ENCODE data around the gene CNGB1.

CNGB1 gene

DNA sequence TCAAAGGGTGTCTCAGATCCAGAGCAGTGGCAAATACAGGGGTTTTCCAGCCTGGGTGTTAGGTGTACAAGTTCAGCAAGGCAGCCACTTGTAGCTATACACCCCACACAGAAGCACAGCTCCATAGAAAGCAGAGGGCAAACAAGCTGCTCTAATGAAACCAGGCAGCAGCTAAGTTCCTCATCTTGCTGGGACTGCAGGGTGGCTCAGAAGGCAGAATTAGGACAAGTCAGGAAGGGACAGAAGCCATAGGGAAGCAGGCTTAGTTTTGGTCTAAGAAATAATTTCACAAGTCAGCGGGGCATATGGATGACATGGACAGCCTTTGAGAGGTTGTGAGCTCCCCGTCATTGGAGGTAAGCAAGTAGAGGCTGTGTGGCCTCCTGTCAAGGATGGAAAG, 23.7 kb downstream of the CNGB1 start:
- H3K4me2 ChIP-seq (ENCODE audit: insufficient read depth, low read length, poor library complexity, severe bottlenecking) = no peak overlapping the region
- no peak overlapping the region for H2BK5ac ChIP-seq (ENCODE audit: low read length)
- no peak overlapping the region for H3K18ac ChIP-seq (ENCODE audit: low read length)
- H2BK12ac ChIP-seq (ENCODE audit: low read length) = no peak overlapping the region
- H3K27me3 ChIP-seq (ENCODE audit: control insufficient read depth in 3 of 3, insufficient read depth in 3 of 3, low read depth in 1 of 3, low read length in 3 of 3) = peaks cover 0 to 8% (median 0%) of the 10 kb centered on the region in 3 experiments
- no peaks in the 10 kb centered on the region for H3K9me3 ChIP-seq (replicated peaks in 1 of 2; ENCODE audit: control insufficient read depth in 2 of 2, insufficient read depth in 1 of 2, low read depth in 1 of 2, low read length in 2 of 2)
- H3K4ac ChIP-seq (ENCODE audit: low read length) = no peak overlapping the region
- H3K4me1 ChIP-seq (ENCODE audit: control insufficient read depth in 2 of 2, insufficient read depth in 1 of 2, low read depth in 1 of 2, low read length in 2 of 2) = peaks cover 0 to 3% of the 10 kb centered on the region in 2 donors
- H2BK120ac ChIP-seq (ENCODE audit: low read depth, low read length) = no peak overlapping the region
- no peak overlapping the region for H4K91ac ChIP-seq (ENCODE audit: low read depth, low read length, poor library complexity)
- H2AFZ ChIP-seq (ENCODE audit: low read length) = no peak overlapping the region
- no peaks in the 10 kb centered on the region for H3K36me3 ChIP-seq (replicated peaks in 1 of 2; ENCODE audit: control insufficient read depth in 2 of 2, insufficient read depth in 2 of 2, low read length in 2 of 2)
- H3K9ac ChIP-seq (ENCODE audit: low read depth, low read length, poor library complexity) = no peak overlapping the region
- H3K14ac ChIP-seq (ENCODE audit: low read length) = no peak overlapping the region
- no peak overlapping the region for H3K4me3 ChIP-seq (ENCODE audit: low read length in 2 of 2)
- H3K27ac ChIP-seq (replicated peaks; ENCODE audit: low read length) = no peak overlapping the region
- whole genome bisulfite sequencing, 2 donors (ENCODE audit: extremely low coverage in 2 of 2, insufficient read length in 2 of 2, insufficient replicate concordance in 1 of 2) = no CpG with 5 or more reads among the region's 2 CpGs
- no peaks in the 10 kb centered on the region for H3K79me1 ChIP-seq (ENCODE audit: low read depth, low read length)
- no peak overlapping the region for H4K8ac ChIP-seq (ENCODE audit: low read depth, low read length)
- no peak for DNase-seq (ENCODE audit: low spot score)
- no peak overlapping the region for H2BK15ac ChIP-seq (ENCODE audit: low read length)
- H2AK5ac ChIP-seq (ENCODE audit: low read depth, low read length) = no peak overlapping the region
- no peak overlapping the region for H3K23ac ChIP-seq (ENCODE audit: low read depth, low read length, poor library complexity)

DNA sequence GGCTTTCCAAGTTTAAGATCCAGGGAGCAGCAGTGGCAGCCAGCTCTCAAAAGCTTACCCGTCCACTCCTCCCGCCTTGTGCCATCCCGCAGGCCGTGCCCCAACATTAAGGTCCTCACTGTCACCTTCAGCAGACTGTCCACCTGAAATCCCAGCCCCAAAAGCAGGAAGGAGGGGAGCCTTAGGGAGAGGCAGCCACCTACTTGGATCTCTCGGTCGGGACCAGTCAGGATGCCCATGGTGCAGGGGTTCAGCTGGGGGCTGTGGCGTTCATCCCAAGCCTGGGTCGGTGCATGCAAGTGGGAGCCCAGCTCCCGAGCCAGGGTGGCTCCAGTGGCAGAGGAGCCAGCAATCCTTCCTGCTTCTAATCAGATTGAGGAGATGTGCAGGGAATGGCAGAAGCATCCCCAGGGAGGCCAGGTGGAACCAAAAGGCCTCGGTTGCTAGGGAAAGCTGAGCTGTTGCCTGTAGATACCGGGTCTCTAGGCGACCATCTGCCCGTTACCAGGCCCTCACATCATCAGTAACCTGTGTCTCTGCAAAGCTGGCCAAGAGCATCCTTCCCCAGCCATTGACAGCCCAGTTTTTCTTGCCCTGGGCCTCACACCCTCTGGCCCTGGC, 24.6 kb downstream of the CNGB1 start:
- no peak overlapping the region for H3K9ac ChIP-seq (ENCODE audit: low read depth, low read length, poor library complexity)
- H3K18ac ChIP-seq (ENCODE audit: low read length) = no peak overlapping the region
- no peak overlapping the region for H3K4me2 ChIP-seq (ENCODE audit: insufficient read depth, low read length, poor library complexity, severe bottlenecking)
- H2BK120ac ChIP-seq (ENCODE audit: low read depth, low read length) = no peak overlapping the region
- H3K14ac ChIP-seq (ENCODE audit: low read length) = no peak overlapping the region
- H3K4ac ChIP-seq (ENCODE audit: low read length) = no peak overlapping the region
- H3K4me3 ChIP-seq (ENCODE audit: low read length in 2 of 2) = no peak overlapping the region
- no peaks in the 10 kb centered on the region for H3K36me3 ChIP-seq (replicated peaks in 1 of 2; ENCODE audit: control insufficient read depth in 2 of 2, insufficient read depth in 2 of 2, low read length in 2 of 2)
- H3K27ac ChIP-seq (replicated peaks; ENCODE audit: low read length) = no peak overlapping the region
- H2BK12ac ChIP-seq (ENCODE audit: low read length) = no peak overlapping the region
- H3K4me1 ChIP-seq (ENCODE audit: control insufficient read depth in 2 of 2, insufficient read depth in 1 of 2, low read depth in 1 of 2, low read length in 2 of 2) = peaks cover 0 to 3% of the 10 kb centered on the region in 2 donors
- H2BK5ac ChIP-seq (ENCODE audit: low read length) = no peak overlapping the region
- no peak overlapping the region for H2BK15ac ChIP-seq (ENCODE audit: low read length)
- H2AFZ ChIP-seq (ENCODE audit: low read length) = no peak overlapping the region
- no peak overlapping the region for H4K91ac ChIP-seq (ENCODE audit: low read depth, low read length, poor library complexity)
- H4K8ac ChIP-seq (ENCODE audit: low read depth, low read length) = no peak overlapping the region
- no peak overlapping the region for H3K23ac ChIP-seq (ENCODE audit: low read depth, low read length, poor library complexity)
- DNase-seq (ENCODE audit: low spot score) = no peak
- no peaks in the 10 kb centered on the region for H3K79me1 ChIP-seq (ENCODE audit: low read depth, low read length)
- H2AK5ac ChIP-seq (ENCODE audit: low read depth, low read length) = no peak overlapping the region
- peaks cover 0 to 12% (median 0%) of the 10 kb centered on the region in 3 experiments for H3K27me3 ChIP-seq (ENCODE audit: control insufficient read depth in 3 of 3, insufficient read depth in 3 of 3, low read depth in 1 of 3, low read length in 3 of 3)
- no peaks in the 10 kb centered on the region for H3K9me3 ChIP-seq (replicated peaks in 1 of 2; ENCODE audit: control insufficient read depth in 2 of 2, insufficient read depth in 1 of 2, low read depth in 1 of 2, low read length in 2 of 2)
- WGBS, 2 donors (ENCODE audit: extremely low coverage in 2 of 2, insufficient read length in 2 of 2, insufficient replicate concordance in 1 of 2) = no CpG with 5 or more reads among the region's 13 CpGs

DNA sequence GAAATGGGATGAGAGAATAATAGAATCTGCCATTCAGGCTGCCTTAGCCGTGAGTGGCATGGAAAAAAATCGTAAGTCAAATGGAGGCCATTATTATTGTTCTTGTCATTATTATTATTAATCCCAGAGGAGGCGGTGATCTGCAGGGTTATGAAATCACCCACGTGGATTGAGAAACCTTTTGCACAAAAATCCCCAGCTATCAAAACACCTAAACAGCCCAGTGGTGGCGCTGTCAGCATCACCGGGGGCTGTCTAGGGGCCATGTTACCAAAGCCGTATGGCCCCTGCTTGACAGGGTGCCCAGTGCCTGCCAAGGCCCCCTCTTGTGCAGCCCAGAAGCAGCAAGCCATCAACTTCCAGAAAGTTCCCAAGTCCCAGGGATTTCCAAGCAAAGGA, 25.2 kb downstream of the CNGB1 start:
- H2BK5ac ChIP-seq (ENCODE audit: low read length) = no peak overlapping the region
- no peak overlapping the region for H3K14ac ChIP-seq (ENCODE audit: low read length)
- no peak overlapping the region for H3K4me3 ChIP-seq (ENCODE audit: low read length in 2 of 2)
- H3K23ac ChIP-seq (ENCODE audit: low read depth, low read length, poor library complexity) = no peak overlapping the region
- no peaks in the 10 kb centered on the region for H3K79me1 ChIP-seq (ENCODE audit: low read depth, low read length)
- no peak overlapping the region for H2BK12ac ChIP-seq (ENCODE audit: low read length)
- H3K9me3 ChIP-seq (replicated peaks in 1 of 2; ENCODE audit: control insufficient read depth in 2 of 2, insufficient read depth in 1 of 2, low read depth in 1 of 2, low read length in 2 of 2) = no peaks in the 10 kb centered on the region
- peaks cover 0 to 13% (median 0%) of the 10 kb centered on the region in 3 experiments for H3K27me3 ChIP-seq (ENCODE audit: control insufficient read depth in 3 of 3, insufficient read depth in 3 of 3, low read depth in 1 of 3, low read length in 3 of 3)
- H4K8ac ChIP-seq (ENCODE audit: low read depth, low read length) = no peak overlapping the region
- H2BK15ac ChIP-seq (ENCODE audit: low read length) = no peak overlapping the region
- no peak overlapping the region for H4K91ac ChIP-seq (ENCODE audit: low read depth, low read length, poor library complexity)
- H3K9ac ChIP-seq (ENCODE audit: low read depth, low read length, poor library complexity) = no peak overlapping the region
- peaks cover 0 to 3% of the 10 kb centered on the region in 2 donors for H3K4me1 ChIP-seq (ENCODE audit: control insufficient read depth in 2 of 2, insufficient read depth in 1 of 2, low read depth in 1 of 2, low read length in 2 of 2)
- no peak overlapping the region for H3K4ac ChIP-seq (ENCODE audit: low read length)
- no peak overlapping the region for H3K27ac ChIP-seq (replicated peaks; ENCODE audit: low read length)
- H3K36me3 ChIP-seq (replicated peaks in 1 of 2; ENCODE audit: control insufficient read depth in 2 of 2, insufficient read depth in 2 of 2, low read length in 2 of 2) = no peaks in the 10 kb centered on the region
- no peak for DNase-seq (ENCODE audit: low spot score)
- no peak overlapping the region for H2AFZ ChIP-seq (ENCODE audit: low read length)
- H3K4me2 ChIP-seq (ENCODE audit: insufficient read depth, low read length, poor library complexity, severe bottlenecking) = no peak overlapping the region
- no peak overlapping the region for H2AK5ac ChIP-seq (ENCODE audit: low read depth, low read length)
- H2BK120ac ChIP-seq (ENCODE audit: low read depth, low read length) = no peak overlapping the region
- no CpG with 5 or more reads among the region's 7 CpGs for WGBS, 2 donors (ENCODE audit: extremely low coverage in 2 of 2, insufficient read length in 2 of 2, insufficient replicate concordance in 1 of 2)
- no peak overlapping the region for H3K18ac ChIP-seq (ENCODE audit: low read length)

DNA sequence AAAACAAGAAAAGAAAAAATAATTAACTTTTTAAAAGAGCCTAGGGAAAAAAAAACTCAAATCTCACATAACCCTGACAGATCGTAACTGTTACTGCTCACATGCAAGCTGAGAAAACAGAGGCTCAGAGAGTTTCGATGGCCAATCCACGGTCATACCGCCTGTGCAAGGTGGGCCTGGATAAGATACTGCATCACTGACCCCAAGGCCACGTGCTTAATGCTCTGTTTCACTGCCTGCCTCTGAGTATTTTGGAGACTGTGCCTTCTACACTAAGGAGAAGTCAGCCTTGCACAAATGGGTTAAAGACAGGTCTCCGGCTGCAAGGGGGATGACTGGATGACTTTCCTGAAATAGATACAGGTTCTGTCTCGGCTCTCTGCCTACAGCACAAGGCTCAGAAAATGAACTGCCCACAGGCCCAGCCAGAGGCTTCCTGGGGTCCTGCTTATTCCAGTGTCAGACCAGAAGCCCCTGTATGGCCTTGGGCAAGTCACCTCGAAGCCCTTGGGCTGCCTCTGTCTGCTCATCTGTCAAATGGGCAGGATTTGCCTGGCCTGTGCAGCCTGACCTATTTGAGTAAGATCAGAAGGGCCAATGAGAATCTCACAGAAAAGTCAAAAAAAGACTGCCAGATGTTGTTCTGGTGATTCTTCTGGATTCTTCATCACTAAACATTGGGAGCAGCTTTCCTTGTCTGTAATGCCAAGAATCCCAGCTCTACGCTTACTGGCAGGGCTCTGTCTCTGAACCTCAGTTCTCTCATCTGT, 25.8 kb downstream of the CNGB1 start:
- Histone ChIP-seq H3K9me3 (replicated peaks in 1 of 2; ENCODE audit: control insufficient read depth in 2 of 2, insufficient read depth in 1 of 2, low read depth in 1 of 2, low read length in 2 of 2) (no peaks in the 10 kb centered on the region), H4K91ac (ENCODE audit: low read depth, low read length, poor library complexity) (no peak overlapping the region), H2BK5ac (ENCODE audit: low read length) (no peak overlapping the region), H2AK5ac (ENCODE audit: low read depth, low read length) (no peak overlapping the region), H3K27me3 (ENCODE audit: control insufficient read depth in 3 of 3, insufficient read depth in 3 of 3, low read depth in 1 of 3, low read length in 3 of 3) (peaks cover 0 to 13% (median 0%) of the 10 kb centered on the region in 3 experiments), H3K9ac (ENCODE audit: low read depth, low read length, poor library complexity) (no peak overlapping the region), H2BK120ac (ENCODE audit: low read depth, low read length) (no peak overlapping the region), H3K14ac (ENCODE audit: low read length) (no peak overlapping the region), H2BK12ac (ENCODE audit: low read length) (no peak overlapping the region), H3K4me2 (ENCODE audit: insufficient read depth, low read length, poor library complexity, severe bottlenecking) (no peak overlapping the region), H4K8ac (ENCODE audit: low read depth, low read length) (no peak overlapping the region), H3K79me1 (ENCODE audit: low read depth, low read length) (no peaks in the 10 kb centered on the region), H3K36me3 (replicated peaks in 1 of 2; ENCODE audit: control insufficient read depth in 2 of 2, insufficient read depth in 2 of 2, low read length in 2 of 2) (no peaks in the 10 kb centered on the region), H3K18ac (ENCODE audit: low read length) (no peak overlapping the region), H3K4ac (ENCODE audit: low read length) (no peak overlapping the region), H2BK15ac (ENCODE audit: low read length) (no peak overlapping the region), H3K23ac (ENCODE audit: low read depth, low read length, poor library complexity) (no peak overlapping the region), H3K27ac (replicated peaks; ENCODE audit: low read length) (no peak overlapping the region), H3K4me1 (ENCODE audit: control insufficient read depth in 2 of 2, insufficient read depth in 1 of 2, low read depth in 1 of 2, low read length in 2 of 2) (peaks cover 0 to 3% of the 10 kb centered on the region in 2 donors), H2AFZ (ENCODE audit: low read length) (no peak overlapping the region), H3K4me3 (ENCODE audit: low read length in 2 of 2) (no peak overlapping the region)
- DNase-seq (ENCODE audit: low spot score) = no peak
- WGBS, 2 donors (ENCODE audit: extremely low coverage in 2 of 2, insufficient read length in 2 of 2, insufficient replicate concordance in 1 of 2) = no CpG with 5 or more reads among the region's 9 CpGs
